HG03039 (cell line): Measurements from ENCODE around the gene TMEM200B.
"Not testable (repeated sequence)": the region's sequence is repeated elsewhere in the genome, so short reads cannot be mapped to it uniquely, and the experiment has no call there.

Source experiments
- ATAC-seq: cut with Tn5 transposase; IDR thresholded peaks from one replicate; pipeline ENCODE4 v1.9.1; 2021; ENCODE audit warnings: mild to moderate bottlenecking, moderate library complexity; ENCODE audit not compliant: unreplicated experiment

The TMEM200B gene

DNA sequence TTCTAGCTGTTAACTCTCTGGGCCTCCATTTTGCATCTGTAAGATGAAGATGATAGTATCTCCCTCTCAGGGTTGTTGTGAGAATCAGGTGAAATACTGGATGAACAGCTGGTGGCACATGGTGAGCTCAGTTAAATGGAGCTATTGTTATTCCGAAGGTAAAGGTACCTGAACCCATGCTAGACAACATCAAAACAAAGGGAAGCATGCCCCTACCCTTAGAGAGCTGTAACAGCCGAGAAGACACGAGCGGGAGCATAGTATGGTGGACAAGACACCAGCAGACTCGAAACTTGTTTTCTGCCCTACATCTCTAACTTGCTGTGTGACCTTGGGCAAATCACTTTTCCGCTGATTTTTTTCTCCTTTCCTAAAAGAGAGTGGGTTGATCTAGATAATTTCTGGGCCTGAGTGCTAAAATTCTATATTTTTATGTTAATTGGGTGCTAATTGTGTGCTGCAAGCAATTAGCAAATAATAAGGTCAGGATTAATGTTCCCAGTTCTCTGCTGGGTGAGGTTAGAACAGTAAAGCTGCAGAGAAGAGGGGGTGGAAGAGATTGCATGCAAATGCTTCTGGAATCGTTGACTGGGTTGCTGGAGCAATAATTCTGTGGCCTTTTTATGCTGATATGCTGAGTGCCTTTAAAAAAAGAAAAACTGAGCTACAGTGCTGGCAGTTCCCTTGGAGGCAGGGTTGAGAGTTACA lies 10.8 kb downstream of the TMEM200B start:
- no peak for ATAC-seq

DNA sequence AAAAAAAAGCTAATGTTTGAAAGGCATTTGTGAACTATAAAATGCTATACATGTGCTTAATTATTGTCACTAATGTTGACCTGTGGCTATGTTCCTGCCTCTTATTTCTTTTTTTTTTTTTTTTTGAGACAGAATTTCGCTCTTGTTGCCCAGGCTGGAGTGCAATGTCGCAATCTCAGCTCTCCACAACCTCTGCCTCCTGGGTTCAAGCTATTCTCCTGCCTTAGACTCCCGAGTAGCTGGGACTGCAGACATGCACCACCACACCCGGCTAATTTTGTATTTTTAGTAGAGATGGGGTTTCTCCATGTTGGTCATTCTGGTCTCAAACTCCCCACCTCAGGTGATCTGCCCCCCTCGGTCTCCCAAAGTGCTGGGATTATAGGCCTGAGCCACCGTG lies 15.7 kb downstream of the TMEM200B start:
- ATAC-seq, result not testable (repeated sequence)

DNA sequence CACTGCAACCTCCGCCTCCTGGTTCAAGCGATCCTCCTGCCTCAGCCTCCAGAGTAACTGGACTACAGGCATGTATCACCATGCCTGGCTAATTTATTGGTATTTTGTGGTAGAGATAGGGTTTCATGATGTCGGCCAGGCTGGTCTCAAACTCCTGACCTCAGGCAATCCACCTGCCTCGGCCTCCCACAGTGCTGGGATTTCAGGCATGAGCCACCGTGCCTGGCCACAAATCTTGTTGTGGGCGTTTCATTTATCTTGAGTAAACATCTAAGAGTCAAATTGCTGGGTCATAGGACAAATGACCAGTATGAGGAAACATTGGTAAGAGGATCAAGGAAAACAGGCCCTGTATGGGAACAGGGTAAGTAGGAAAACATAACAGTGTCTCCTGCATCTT lies 17.9 kb downstream of the TMEM200B start:
- ATAC-seq, result no peak

DNA sequence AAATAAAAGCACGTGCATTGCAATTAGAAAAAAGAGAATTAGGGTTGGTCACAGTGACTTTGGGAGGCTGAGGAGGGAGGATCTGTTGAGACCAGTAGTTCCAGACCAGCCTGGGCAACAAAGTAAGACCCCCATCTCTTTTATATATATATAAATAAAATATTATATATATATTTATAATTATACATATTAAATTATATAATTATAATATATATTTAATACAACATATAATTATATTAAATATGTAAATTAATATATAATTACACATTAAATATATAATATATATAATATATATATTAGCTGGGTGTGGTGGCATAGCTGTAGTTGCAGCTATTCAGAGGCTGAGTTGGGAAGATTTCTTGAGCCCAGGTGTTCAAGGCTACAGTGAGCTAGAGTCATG lies 23.2 kb downstream of the TMEM200B start:
- no peak for ATAC-seq

DNA sequence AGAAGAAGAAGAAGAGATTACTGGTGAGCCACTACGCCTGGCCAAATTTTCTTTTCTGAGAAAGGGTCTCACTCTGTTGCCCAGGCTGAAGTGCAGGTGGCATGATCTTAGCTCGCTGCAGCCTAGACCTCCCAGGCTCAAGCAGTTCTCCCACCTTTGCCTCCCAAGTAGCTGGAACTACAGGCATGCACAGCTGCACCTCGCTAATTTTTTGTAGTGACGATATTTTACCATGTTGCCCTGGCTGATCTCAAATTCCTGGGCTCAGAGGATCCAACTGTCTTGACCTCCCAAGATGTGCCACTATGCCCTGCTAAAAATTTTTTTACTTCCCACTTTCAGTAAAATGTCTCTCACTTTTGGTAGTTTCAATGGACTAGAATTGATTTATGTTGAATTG lies 24.4 kb downstream of the TMEM200B start:
- no peak for ATAC-seq

DNA sequence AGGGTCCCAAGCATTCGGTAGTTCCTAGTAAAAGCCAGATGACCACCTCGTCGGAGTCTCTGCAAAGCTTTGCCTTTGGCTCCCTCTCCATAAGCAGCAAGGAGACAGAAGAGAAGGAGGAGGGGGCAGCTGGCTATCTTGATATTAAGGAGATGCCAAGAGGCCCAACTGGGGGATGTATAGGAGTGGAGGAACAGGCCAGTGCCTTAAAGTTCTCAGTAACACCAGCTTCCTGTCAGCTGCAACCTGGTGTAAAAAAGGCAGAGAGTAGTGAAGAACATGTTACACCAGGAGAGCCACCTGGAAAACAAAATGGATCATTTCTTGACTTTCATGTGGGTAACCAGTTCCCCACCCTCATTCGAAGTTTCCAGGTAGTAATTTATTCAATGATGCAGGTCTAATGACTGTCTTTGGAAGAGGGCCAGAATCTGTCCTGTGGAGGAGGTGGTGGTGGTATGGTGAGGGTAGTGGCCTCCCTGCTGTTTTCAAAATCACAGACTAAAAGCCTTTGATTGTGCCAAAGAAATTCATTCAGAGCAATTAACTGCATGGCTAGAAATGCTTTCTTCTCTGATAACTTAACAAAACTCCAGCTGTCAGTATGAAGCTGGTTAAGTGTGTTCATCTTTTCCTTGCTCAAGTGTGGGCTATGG lies 27.3 kb downstream of the TMEM200B start:
- no peak for ATAC-seq

DNA sequence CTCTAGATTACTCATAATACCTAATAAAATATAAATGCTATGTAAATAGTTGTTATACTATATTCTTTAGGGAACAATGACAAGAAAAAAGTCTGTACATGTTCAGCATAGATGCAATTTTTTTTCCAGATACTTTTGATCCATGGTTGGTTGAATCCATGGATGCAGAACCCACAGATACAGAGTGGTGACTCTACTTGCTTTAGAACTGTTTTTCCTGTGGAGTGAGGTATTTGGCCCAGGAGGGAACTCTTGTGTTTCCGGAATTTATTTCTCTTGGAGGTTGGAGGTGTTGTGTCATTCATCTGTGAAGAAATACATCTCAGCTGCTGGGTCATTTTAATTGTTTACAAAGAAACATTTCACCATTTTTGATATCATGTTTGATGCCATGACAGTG lies 28.7 kb downstream of the TMEM200B start:
- no peak for ATAC-seq

DNA sequence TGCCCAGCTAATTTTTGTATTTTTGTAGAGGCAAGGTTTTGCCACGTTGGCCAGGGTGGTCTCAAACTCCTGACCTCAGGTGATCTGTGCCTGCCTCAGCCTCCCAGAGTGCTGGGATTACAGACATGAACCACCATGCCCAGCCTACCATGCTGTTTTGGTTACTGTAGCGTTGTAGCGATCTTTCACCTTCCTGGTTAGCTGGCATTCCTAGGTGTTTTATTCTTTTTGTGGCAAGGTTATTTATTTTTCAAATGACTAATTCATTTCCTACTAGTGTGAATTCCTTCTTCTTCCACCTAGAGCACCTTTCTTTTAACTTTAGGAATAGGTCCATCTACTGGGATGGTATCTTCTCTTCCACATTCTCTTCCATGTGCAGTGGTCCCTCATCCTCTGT lies 29.3 kb downstream of the TMEM200B start:
- ATAC-seq, result no peak

DNA sequence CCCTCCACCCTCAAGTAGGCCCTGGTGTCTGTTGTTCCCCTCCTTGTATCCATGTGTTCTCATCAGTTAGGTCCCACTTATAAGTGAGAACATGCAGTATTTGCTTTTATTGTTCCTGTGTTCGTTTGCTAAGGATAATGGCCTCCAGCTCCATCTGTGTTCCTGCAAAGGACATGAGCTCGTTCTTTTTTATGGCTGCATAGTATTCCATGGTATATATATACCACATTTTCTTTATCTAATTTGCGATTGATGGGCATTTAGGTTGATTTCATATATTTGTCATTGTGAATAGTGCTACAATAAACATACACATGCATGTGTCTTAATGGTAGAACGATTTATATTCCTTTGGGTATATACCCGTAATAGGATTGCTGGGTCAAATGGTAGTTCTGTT lies 31.0 kb downstream of the TMEM200B start:
- ATAC-seq, result not testable (repeated sequence)

DNA sequence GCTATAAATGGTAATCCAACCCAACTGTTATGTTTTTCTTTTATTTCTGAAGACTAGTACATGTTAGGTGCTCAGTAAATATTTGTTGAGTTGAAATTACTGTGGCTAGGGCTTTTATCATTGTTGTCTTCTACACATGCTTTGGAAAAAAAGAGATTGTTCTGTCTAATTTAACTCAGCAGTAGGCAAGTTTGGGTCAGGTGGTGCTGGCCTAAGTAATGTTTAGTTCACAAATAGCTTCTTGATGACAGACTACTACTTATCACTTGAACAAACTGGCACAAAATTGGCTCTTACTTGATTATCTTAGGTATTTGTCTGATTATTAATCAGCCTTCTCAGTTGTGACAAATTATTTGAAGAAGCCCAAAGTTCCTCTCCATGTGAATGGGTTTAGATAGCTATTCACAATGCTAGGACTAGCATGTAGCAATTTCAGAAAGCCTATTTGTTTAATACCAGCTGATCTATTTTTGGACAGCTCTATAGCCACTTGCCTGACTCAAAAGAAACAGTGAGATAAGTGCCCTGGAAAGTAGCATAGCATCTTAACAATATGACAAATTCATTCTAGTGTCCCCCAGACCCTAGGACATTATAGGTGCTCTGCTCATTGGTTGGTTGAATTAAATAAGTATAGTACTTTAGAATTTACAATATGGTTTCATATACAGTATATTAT lies 32.6 kb downstream of the TMEM200B start:
- no peak for ATAC-seq

DNA sequence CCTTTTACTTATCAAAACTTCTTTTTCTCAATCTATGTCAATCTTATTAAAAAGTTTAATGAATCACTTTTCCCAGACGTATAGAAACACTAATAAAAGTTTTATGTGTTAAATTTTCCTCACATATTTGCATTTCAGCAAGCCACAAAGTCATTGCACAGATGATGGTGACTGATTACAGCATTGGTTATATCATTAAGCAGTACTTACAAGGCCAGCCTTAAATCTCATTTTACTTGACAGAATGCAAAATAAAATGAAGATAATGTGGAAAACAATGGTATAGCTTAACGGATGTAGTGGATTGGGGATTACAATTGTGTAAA lies 39.5 kb downstream of the TMEM200B start:
- ATAC-seq, result no peak

DNA sequence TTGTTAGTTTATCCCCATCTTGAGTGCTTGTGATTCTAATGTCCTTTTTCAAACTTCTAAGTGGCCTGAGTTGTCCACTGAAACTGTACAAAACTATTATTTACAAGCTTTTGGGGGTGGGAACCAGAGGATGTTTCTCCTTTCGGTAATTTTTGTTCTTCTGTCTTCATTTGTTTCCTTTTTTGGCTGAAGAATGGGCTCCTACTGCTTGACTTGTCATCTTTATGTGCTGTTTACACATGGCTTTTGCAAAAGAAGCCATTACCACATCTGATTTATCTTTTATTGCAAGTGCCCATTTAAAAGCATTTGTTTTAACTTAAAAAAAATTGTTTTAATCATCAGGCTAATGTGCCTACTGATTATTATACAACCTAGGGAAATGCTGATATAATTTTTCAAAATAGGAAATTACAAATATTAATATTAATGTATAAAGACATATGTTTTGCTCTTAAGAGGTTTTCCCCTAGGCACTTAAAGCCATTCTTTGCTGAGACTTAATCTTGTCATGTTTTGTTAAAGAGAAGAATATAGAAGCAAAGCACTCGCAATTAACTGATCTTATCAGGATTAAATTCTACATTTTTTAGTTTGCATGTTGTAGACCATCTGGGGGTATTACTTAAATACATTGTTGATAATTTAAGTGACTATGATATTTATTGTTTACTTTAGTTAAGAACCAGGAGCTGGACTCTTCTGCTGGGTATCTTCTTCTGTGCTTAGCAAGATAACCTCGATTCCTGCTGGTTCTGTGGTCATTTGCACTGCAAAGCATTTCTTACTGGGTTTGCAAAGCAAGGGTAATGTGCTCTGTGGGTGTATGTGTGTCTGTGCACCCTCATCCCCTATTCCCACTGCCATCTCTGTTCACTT lies 40.1 kb downstream of the TMEM200B start:
- no peak for ATAC-seq

DNA sequence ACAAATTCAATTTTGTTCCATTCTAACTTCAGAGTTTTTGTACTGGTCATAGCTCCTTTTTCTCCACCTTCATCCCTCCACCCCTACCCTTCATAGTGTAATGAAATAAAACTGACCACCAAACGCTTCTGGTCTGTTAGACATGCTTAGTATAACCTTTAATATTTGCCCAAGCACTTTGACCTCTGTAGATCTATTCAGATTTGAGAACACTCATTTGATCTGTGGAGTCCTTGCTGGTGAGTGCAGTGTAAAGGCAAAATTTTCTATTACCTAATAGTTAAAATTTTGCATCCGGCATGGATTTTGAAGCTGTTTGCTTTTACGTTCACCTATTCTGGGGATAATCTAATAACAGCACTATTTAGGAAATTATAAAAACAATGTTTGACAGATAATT lies 41.2 kb downstream of the TMEM200B start:
- ATAC-seq, result no peak

DNA sequence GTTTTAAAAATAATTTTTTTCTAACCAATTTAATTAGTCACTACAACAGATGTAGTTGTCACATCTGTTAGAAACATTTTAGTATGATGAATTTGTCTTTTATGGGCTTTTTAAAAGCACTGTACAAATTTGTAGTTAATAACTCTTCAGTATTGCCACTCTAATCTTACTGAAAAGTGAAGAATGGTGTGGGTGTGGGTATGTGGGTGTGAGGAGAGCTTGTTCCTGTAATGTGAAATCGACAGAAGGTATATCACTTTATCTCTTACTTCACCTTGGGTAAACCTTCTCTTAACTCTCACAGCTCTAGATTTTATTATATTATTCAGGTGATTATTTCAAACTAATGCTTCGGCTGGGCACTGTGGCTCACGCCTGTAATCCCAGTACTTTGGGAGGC lies 42.5 kb downstream of the TMEM200B start:
- no peak for ATAC-seq

DNA sequence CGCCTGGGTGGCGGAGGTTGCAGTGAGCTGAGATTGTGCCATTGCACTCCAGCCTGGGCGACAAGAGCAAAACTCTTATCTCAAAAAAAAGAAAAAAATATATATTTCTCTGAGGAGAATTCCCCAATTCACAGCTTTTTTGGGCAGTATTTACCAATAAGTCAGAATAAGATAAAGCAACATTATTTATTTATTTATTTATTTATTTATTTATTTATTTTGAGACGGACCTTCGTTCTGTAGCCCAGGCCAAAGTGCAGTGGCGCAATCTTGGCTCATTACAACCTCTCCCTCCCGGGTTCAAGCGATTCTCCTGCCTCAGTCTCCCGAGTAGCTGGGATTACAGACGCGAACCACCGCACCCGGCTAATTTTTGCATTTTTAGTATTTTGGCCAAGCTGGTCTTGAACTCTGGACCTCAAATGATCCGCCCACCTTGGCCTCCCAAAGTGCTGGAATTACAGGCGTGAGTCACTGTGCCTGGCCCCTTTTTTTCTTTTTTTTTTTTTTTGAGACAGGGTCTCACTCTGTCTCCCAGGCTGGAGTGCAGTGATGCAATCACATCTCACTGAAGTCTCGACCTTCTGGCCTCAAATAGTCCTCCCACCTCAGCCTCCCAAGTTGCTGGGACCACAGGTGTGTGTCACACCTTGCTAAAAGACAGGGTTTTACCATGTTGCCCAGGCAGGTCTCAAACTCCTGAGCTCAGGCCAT lies 43.6 kb downstream of the TMEM200B start:
- ATAC-seq, result not testable (repeated sequence)

DNA sequence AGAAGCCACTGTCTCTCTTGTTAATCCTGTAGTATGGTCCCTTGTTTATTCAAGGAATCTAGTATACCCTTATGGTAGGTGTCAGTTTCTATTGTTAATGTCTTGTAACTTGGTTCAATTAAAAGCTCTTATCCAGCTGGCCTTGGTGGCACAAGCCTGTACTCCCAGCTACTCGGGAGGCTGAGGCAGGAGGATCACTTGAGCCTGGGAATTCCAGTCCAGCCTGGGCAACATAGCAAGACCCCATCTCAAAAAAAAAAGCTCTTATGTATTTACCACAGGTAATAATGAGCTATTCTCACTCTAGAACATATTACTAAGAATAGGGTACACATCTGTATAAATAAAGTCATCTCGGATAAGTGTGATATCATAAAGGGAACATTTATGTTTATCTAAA lies 46.5 kb downstream of the TMEM200B start:
- no peak for ATAC-seq
